H9 (cell line): ENCODE data around the gene ZDHHC3. TPM values are rescaled to one million over a fixed set of nuclear protein-coding genes. Genes with fewer than 3 reads are reported as not detected.

ENCODE experiments used
- DNase-seq: peaks from one replicate; pipeline ENCODE4 v3.0.0-alpha.2; 2017
- H2AFZ ChIP-seq: one replicate; pipeline ENCODE4 v1.6.1; 2013; ENCODE audit warnings: mild to moderate bottlenecking, low read length, control low read depth, moderate library complexity
- H2AK5ac ChIP-seq: 2 replicates; pipeline ENCODE4 v1.6.1; 2013; ENCODE audit warnings: low read length, control low read depth, mixed read lengths; ENCODE audit not compliant: insufficient read length
- H2BK120ac ChIP-seq: one replicate; pipeline ENCODE4 v1.6.1; 2013; ENCODE audit warnings: low read depth, mild to moderate bottlenecking, low read length, control low read depth, inconsistent platforms; ENCODE audit not compliant: poor library complexity, severe bottlenecking
- H2BK12ac ChIP-seq: 2 replicates; pipeline ENCODE4 v1.6.1; 2013; ENCODE audit warnings: low read length, control low read depth, mixed read lengths, low read depth; ENCODE audit not compliant: insufficient read length
- H2BK15ac ChIP-seq: 2 replicates; pipeline ENCODE4 v1.6.1; 2013; ENCODE audit warnings: low read depth, low read length, control low read depth
- H2BK20ac ChIP-seq: one replicate; pipeline ENCODE4 v1.6.1; 2013; ENCODE audit warnings: low read depth, mild to moderate bottlenecking, low read length, control low read depth, inconsistent platforms; ENCODE audit not compliant: poor library complexity, severe bottlenecking
- H2BK5ac ChIP-seq: 2 replicates; pipeline ENCODE4 v1.6.1; 2013; ENCODE audit warnings: low read length, control low read depth, mixed read lengths; ENCODE audit not compliant: insufficient read length
- H3K14ac ChIP-seq: 2 replicates; pipeline ENCODE4 v1.6.1; 2013; ENCODE audit warnings: low read length, control low read depth; ENCODE audit not compliant: insufficient read depth
- H3K18ac ChIP-seq: 2 replicates; pipeline ENCODE4 v1.6.1; 2013; ENCODE audit warnings: low read depth, mild to moderate bottlenecking, mixed read lengths, low read length, control low read depth; ENCODE audit not compliant: insufficient read length
- H3K23ac ChIP-seq: 2 replicates; pipeline ENCODE4 v1.6.1; 2013; ENCODE audit warnings: low read length, control low read depth, mixed read lengths, low read depth; ENCODE audit not compliant: insufficient read length
- H3K23me2 ChIP-seq: 2 replicates; pipeline ENCODE4 v1.6.1; 2013; ENCODE audit warnings: low read depth, mild to moderate bottlenecking, mixed read lengths, low read length, control low read depth; ENCODE audit not compliant: insufficient read length, poor library complexity, severe bottlenecking
- H3K27ac ChIP-seq: 2 replicates; pipeline ENCODE4 v1.5.1; 2013; ENCODE audit warnings: low read length, control low read depth, mixed read lengths, low read depth; ENCODE audit not compliant: insufficient read length
- H3K27me3 ChIP-seq: 2 replicates; pipeline ENCODE4 v1.6.1; 2013; ENCODE audit warnings: low read length, control low read depth, inconsistent platforms; ENCODE audit not compliant: insufficient read depth
- H3K4ac ChIP-seq: 2 replicates; pipeline ENCODE4 v1.6.1; 2013; ENCODE audit warnings: low read depth, mild to moderate bottlenecking, control low read depth, inconsistent platforms, low read length, moderate library complexity
- H3K4me1 ChIP-seq: 2 replicates; pipeline ENCODE4 v1.6.1; 2013; ENCODE audit warnings: low read length, control low read depth, inconsistent platforms; ENCODE audit not compliant: insufficient read depth
- H3K4me2 ChIP-seq: 2 replicates; pipeline ENCODE4 v1.6.1; 2013; ENCODE audit warnings: low read length, control low read depth, mixed read lengths; ENCODE audit not compliant: insufficient read length, insufficient read depth
- H3K56ac ChIP-seq: 2 replicates; pipeline ENCODE4 v1.6.1; 2013; ENCODE audit warnings: low read depth, mild to moderate bottlenecking, mixed read lengths, low read length, control low read depth; ENCODE audit not compliant: insufficient read length
- H3K79me1 ChIP-seq: 2 replicates; pipeline ENCODE4 v1.6.1; 2013; ENCODE audit warnings: low read depth, mild to moderate bottlenecking, moderate library complexity, low read length, control low read depth, inconsistent platforms; ENCODE audit not compliant: insufficient read depth, poor library complexity, severe bottlenecking
- H3K79me2 ChIP-seq: 2 replicates; pipeline ENCODE4 v1.6.1; 2013; ENCODE audit warnings: low read length, control low read depth, inconsistent platforms; ENCODE audit not compliant: insufficient read depth
- H3K9ac ChIP-seq: 2 replicates; pipeline ENCODE4 v1.6.1; 2013; ENCODE audit warnings: low read length, control low read depth, mixed read lengths; ENCODE audit not compliant: insufficient read length; ENCODE audit errors: extremely low read depth
- H3K9me3 ChIP-seq: one replicate; pipeline ENCODE4 v1.6.1; 2013; ENCODE audit warnings: low read depth, low read length, inconsistent platforms; ENCODE audit not compliant: control insufficient read depth
- H3T11ph ChIP-seq: one replicate; pipeline ENCODE4 v1.6.1; 2013; ENCODE audit warnings: mild to moderate bottlenecking, low read length, control low read depth, inconsistent platforms
- H4K20me1 ChIP-seq: one replicate; pipeline ENCODE4 v1.6.1; 2013; ENCODE audit not compliant: control insufficient read depth, insufficient read length, insufficient read depth
- H4K5ac ChIP-seq: 2 replicates; pipeline ENCODE4 v1.6.1; 2013; ENCODE audit warnings: low read depth, mild to moderate bottlenecking, mixed read lengths, low read length, control low read depth; ENCODE audit not compliant: insufficient read length
- H4K8ac ChIP-seq: replicated peaks from 2 replicates; pipeline ENCODE4 v1.6.1; 2013; ENCODE audit warnings: low read length, control low read depth, mixed read lengths, low read depth; ENCODE audit not compliant: insufficient read length
- H4K91ac ChIP-seq: 2 replicates; pipeline ENCODE4 v1.6.1; 2013; ENCODE audit warnings: low read depth, mild to moderate bottlenecking, moderate library complexity, mixed read lengths, low read length, control low read depth; ENCODE audit not compliant: insufficient read length
- H3K27ac Mint-ChIP-seq, 3 experiments: 2 replicates in 2 of 3; 3 replicates in 1 of 3; pipeline ENCODE4 v1.8.0; 2020 to 2021; ENCODE audit warnings: mixed read lengths in 3 of 3, mild to moderate bottlenecking in 1 of 3, moderate library complexity in 1 of 3
- H3K27me3 Mint-ChIP-seq: 2 replicates; pipeline ENCODE4 v1.8.0; 2021; ENCODE audit warnings: low read depth, mild to moderate bottlenecking, moderate library complexity, mixed read lengths
- H3K36me3 Mint-ChIP-seq, 3 experiments: 2 replicates in 2 of 3; 3 replicates in 1 of 3; pipeline ENCODE4 v1.8.0; 2020 to 2021; ENCODE audit warnings: low read depth in 3 of 3, mixed read lengths in 3 of 3; ENCODE audit not compliant: insufficient read depth in 1 of 3
- H3K4me1 Mint-ChIP-seq, 2 experiments: 2 replicates each; pipeline ENCODE4 v1.8.0; 2020; ENCODE audit warnings: mixed read lengths in 2 of 2
- H3K4me3 Mint-ChIP-seq, 2 experiments: 2 replicates in 1 of 2; 3 replicates in 1 of 2; pipeline ENCODE4 v1.8.0; 2020 to 2021; ENCODE audit warnings: mild to moderate bottlenecking in 2 of 2, mixed read lengths in 2 of 2, moderate library complexity in 1 of 2
- H3K9me3 Mint-ChIP-seq, 2 experiments: 2 replicates in 1 of 2; 3 replicates in 1 of 2; pipeline ENCODE4 v1.8.0; 2020; ENCODE audit warnings: mild to moderate bottlenecking in 2 of 2, mixed read lengths in 2 of 2, moderate library complexity in 1 of 2
- CTCF ChIP-seq: fragments of 200-600 bp; sonication (generic); conservative IDR thresholded peaks from 3 replicates; pipeline ENCODE4 v1.8.0; 2021; ENCODE audit warnings: antibody characterized with exemption, mild to moderate bottlenecking
- WGBS: extraction: QIAGEN DNeasy Blood & Tissue Kit; methylation state at CpG from one replicate; pipeline ENCODE4 v1.1.7; 2013; ENCODE audit warnings: missing lambda C conversion rate, low lambda C conversion rate, mixed read lengths; ENCODE audit not compliant: insufficient read length; ENCODE audit errors: extremely low coverage; 5-methylcytosine and 5-hydroxymethylcytosine counted together
- total RNA-seq: library from RNA; stranded (reverse); gene quantifications from 2 replicates; pipeline ENCODE4 v1.2.1, GENCODE V29; 2021

The ZDHHC3 gene
- total RNA-seq, 1 experiment from 2014 or later, result 71.3 TPM

GRCh38 chr3:44996556-44996969, 20.6 kb upstream of the ZDHHC3 start:
- no CpG with 5 or more reads among the region's 3 CpGs for WGBS
- Histone ChIP-seq H3K27me3 (no peaks in the 10 kb centered on the region), H3K4me2 (no peak overlapping the region), H4K20me1 (no peaks in the 10 kb centered on the region), H3K14ac (no peak overlapping the region), H3K56ac (no peak overlapping the region), H4K8ac (no peak overlapping the region), H4K91ac (no peak overlapping the region), H3K23me2 (no peaks in the 10 kb centered on the region), H3K27ac (no peak overlapping the region), H2BK5ac (no peak overlapping the region), H3K4me1 (peaks cover 9% of the 10 kb centered on the region), H3T11ph (no peak overlapping the region), H3K4ac (no peak overlapping the region), H3K79me2 (no peaks in the 10 kb centered on the region), H3K79me1 (no peaks in the 10 kb centered on the region), H2AK5ac (no peak overlapping the region), H3K18ac (no peak overlapping the region), H3K23ac (no peak overlapping the region), H4K5ac (no peak overlapping the region), H2BK15ac (no peak overlapping the region), H3K9me3 (no peaks in the 10 kb centered on the region), H2BK120ac (no peak overlapping the region), H3K9ac (no peak overlapping the region), H2BK12ac (no peak overlapping the region), H2AFZ (no peak overlapping the region), H2BK20ac (no peak overlapping the region)
- DNase-seq, result no peak
- no peaks in the 10 kb centered on the region for H3K27me3 Mint-ChIP-seq
- peaks cover 38 to 81% (median 79%) of the 10 kb centered on the region in 3 experiments for H3K36me3 Mint-ChIP-seq
- no peak overlapping the region for H3K4me3 Mint-ChIP-seq
- no peaks in the 10 kb centered on the region for H3K9me3 Mint-ChIP-seq
- TF ChIP-seq CTCF, result no peak
- H3K27ac Mint-ChIP-seq, result no peak overlapping the region
- H3K4me1 Mint-ChIP-seq, result peaks cover 21 to 24% of the 10 kb centered on the region in 2 experiments
